Spleen (tissue), 11 donors: ENCODE results near the gene MAEL. TPM values are rescaled to one million over a fixed set of nuclear protein-coding genes. Genes with fewer than 3 reads are reported as not detected.

Source experiments
- DNase-seq: peaks from one replicate; pipeline ENCODE4 v3.0.0-alpha.2; 2020
- H3K27ac ChIP-seq, 8 donors: fragments of 200-600 bp; sonication (generic) in 7 of 8; 1 replicate in 4 of 8; 2 replicates in 4 of 8; pipeline versions ENCODE4 v1.5.0 to v1.8.0; 2016 to 2021; ENCODE audit warnings: inconsistent platforms in 4 of 8, mild to moderate bottlenecking in 4 of 8, moderate library complexity in 1 of 8
- H3K27me3 ChIP-seq, 7 donors: fragments of 200-600 bp; sonication (generic) in 6 of 7; replicated peaks in 1 of 7; 1 replicate in 4 of 7; 2 replicates in 3 of 7; pipeline versions ENCODE4 v1.5.0 to v1.8.0; 2016 to 2021; ENCODE audit warnings: inconsistent platforms in 3 of 7, mild to moderate bottlenecking in 1 of 7
- H3K36me3 ChIP-seq, 6 donors: fragments of 200-600 bp; sonication (generic) in 5 of 6; 1 replicate in 4 of 6; 2 replicates in 2 of 6; pipeline versions ENCODE4 v1.5.0 to v1.8.0; 2016 to 2021; ENCODE audit warnings: inconsistent platforms in 2 of 6
- H3K4me1 ChIP-seq, 6 donors: fragments of 200-600 bp; sonication (generic) in 5 of 6; 1 replicate in 3 of 6; 2 replicates in 3 of 6; pipeline versions ENCODE4 v1.5.0 to v1.8.0; 2016 to 2021; ENCODE audit warnings: inconsistent platforms in 3 of 6
- H3K4me3 ChIP-seq, 8 donors: fragments of 200-600 bp; sonication (generic) in 7 of 8; 1 replicate in 4 of 8; 2 replicates in 4 of 8; pipeline versions ENCODE4 v1.5.0 to v1.8.0; 2016 to 2021; ENCODE audit warnings: inconsistent platforms in 4 of 8, mild to moderate bottlenecking in 4 of 8, moderate library complexity in 2 of 8
- H3K9me3 ChIP-seq, 8 donors: fragments of 200-600 bp; sonication (generic) in 7 of 8; 1 replicate in 4 of 8; 2 replicates in 4 of 8; pipeline versions ENCODE4 v1.5.0 to v1.8.0; 2016 to 2021; ENCODE audit warnings: inconsistent platforms in 4 of 8
- POLR2A ChIP-seq, 3 donors: fragments of 450-650 bp; IDR thresholded peaks; one replicate each; pipeline ENCODE4 v1.5.1; 2017; ENCODE audit warnings: antibody characterized with exemption in 3 of 3, mild to moderate bottlenecking in 1 of 3
- POLR2AphosphoS5 ChIP-seq, 3 donors: sonication (generic); formaldehyde crosslinking; IDR thresholded peaks; one replicate each; pipeline ENCODE4 v1.5.1; 2017; ENCODE audit warnings: antibody characterized with exemption in 3 of 3
- WGBS, 5 donors: extraction: QIAGEN DNeasy Blood & Tissue Kit in 3 of 5; methylation state at CpG; one replicate each; pipeline versions ENCODE4 v1.1.5 to v1.1.7; 2013 to 2018; 5-methylcytosine and 5-hydroxymethylcytosine counted together
- intact Hi-C: fragments of 100-400 bp; cut with DNase I; formaldehyde crosslinking; loops from one replicate; pipeline ENCODE4 v1.15.0; 2023; ENCODE audit warnings: low total_unique reads
- polyA plus RNA-seq, 3 donors: library from polyadenylated mRNA; stranded (reverse); fragments of 200-250 nt; gene quantifications; one replicate each; pipeline ENCODE4 v1.2.1, GENCODE V29; 2013
- total RNA-seq, 7 donors: library from RNA; depleted of rRNA in 3 of 7; stranded (reverse); fragments of >200 nt in 3 of 7; fragmentation: NEBNext Ultra II Directional in 4 of 7; extraction: Animal tissue kit (Norgen Biotek cat#: 25700) in 4 of 7; gene quantifications; one replicate each; pipeline versions ENCODE4 v1.1.0 to v1.2.1, GENCODE V29; 2016 to 2021
- TF ChIP-seq, protein P1 (sequence below), 11 experiments: fragments of 200-600 bp in 7 of 11; fragments of 450-650 bp in 4 of 11; sonication (generic) in 4 of 11; IDR thresholded peaks in 8 of 11; conservative IDR thresholded peaks in 3 of 11; 1 replicate in 7 of 11; 2 replicates in 4 of 11; pipeline versions ENCODE4 v1.4.0 to v1.8.0; 2016 to 2021; ENCODE audit warnings: antibody characterized with exemption in 11 of 11, inconsistent platforms in 4 of 11, mild to moderate bottlenecking in 1 of 11
- donor health status: healthy with polysubstance abuse.
- donor health status: DM: no; HTN: no; CAD: no; lungs with moderate emphysema.
- donor health status: DM: no; HTN: no; CAD: no.
- donor health status: Bipolar disorder and iron deficiency.
- donor health status: healthy.
- donor health status: DM: no; HTN: no; CAD: no.
- donor health status: DM: yes; HTN: yes; CAD: no.

MAEL gene
- total and polyA plus RNA-seq, 10 donors, result 0.05 TPM; not detected in 9

DNA sequence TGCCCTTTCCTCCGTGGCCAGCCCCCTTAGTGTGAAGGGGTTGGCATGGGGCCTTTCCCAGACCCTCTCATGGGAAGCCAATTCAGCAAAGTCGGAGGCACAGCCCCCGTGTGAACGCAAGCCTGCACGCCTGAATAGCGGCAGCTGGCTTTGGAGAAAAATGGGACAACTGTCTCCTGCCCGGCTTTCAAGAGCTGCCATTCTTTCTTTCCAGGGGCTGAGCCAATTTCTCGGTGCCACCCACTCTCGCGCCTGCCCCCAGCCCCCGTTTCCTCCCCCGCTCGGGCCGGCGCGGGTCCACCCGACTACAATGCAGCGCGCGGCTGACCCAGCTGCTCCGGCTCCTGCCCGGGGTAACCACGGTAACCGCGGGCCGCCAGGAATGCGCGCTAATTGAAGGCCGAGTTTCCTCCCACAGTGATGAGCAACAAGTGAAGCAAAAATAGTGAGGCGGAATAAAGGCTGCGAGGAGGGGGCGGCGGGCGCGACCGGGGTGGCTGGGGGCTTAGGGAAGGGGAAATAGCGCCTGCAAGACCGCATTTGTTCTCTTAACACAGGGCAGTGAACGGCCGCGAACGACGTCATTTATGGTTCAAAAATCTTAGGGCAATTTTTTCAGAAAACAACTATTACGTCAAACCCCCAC is 41.6 kb upstream of the MAEL start:
- H3K27ac ChIP-seq, result no peak overlapping the region
- WGBS, 5 donors, result 5 to 11% (median 6%) methylated on average over 27 to 44 of the region's 44 CpGs
- H3K27me3 ChIP-seq, result peaks cover 0 to 29% (median 13%) of the 10 kb centered on the region in 7 donors
- H3K36me3 ChIP-seq, result no peaks in the 10 kb centered on the region
- peaks cover 0 to 10% (median 9%) of the 10 kb centered on the region in 6 donors for H3K4me1 ChIP-seq
- peak overlapping the region in 3 of 8 donors; percentile 11 to 53 (median 26) for H3K4me3 ChIP-seq
- peak in 2 of 3 donors; percentile 37 to 67 for TF ChIP-seq POLR2AphosphoS5 (IDR thresholded peaks at IDR 0.05)
- TF ChIP-seq, protein P1, sequence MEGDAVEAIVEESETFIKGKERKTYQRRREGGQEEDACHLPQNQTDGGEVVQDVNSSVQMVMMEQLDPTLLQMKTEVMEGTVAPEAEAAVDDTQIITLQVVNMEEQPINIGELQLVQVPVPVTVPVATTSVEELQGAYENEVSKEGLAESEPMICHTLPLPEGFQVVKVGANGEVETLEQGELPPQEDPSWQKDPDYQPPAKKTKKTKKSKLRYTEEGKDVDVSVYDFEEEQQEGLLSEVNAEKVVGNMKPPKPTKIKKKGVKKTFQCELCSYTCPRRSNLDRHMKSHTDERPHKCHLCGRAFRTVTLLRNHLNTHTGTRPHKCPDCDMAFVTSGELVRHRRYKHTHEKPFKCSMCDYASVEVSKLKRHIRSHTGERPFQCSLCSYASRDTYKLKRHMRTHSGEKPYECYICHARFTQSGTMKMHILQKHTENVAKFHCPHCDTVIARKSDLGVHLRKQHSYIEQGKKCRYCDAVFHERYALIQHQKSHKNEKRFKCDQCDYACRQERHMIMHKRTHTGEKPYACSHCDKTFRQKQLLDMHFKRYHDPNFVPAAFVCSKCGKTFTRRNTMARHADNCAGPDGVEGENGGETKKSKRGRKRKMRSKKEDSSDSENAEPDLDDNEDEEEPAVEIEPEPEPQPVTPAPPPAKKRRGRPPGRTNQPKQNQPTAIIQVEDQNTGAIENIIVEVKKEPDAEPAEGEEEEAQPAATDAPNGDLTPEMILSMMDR (IDR thresholded peaks at IDR 0.05 in 8 of 11, conservative IDR thresholded peaks at IDR 0.05 in 3 of 11), result no peak
- intact Hi-C loops, result no loop called here
- peak; percentile 72 for DNase-seq
- no peaks in the 10 kb centered on the region for H3K9me3 ChIP-seq

DNA sequence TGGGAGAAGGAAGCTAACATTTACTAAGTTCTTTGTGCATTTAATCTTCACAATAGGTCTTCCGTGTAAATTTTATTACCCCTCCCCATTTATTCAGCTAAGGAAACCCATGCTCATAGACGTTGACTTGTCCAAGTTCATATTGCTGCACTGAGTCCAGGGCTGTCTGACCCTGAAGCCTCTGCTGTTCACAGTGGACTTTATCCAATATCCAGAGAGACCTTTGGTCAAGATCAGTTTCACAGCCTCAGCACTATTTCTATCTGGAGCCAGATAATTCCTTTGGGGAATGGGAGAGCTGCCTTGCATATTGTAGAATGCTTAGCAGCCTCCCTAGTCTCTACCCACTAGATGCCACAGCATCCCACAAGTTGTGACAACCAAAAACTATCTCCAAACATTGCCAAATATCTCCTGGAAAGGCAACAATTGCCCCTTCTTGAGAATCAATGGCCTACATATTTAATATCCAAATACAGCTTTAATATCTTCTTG is 40.2 kb upstream of the MAEL start:
- no peak overlapping the region for H3K27ac ChIP-seq
- DNase-seq, result no peak
- no peak overlapping the region for H3K4me3 ChIP-seq
- H3K36me3 ChIP-seq, result no peaks in the 10 kb centered on the region
- H3K4me1 ChIP-seq, result peaks cover 0 to 10% (median 9%) of the 10 kb centered on the region in 6 donors
- H3K9me3 ChIP-seq, result no peaks in the 10 kb centered on the region
- intact Hi-C loops, result no loop called here
- WGBS, 5 donors, result 80 to 96% (median 91%) methylated on average over 2 of the region's 2 CpGs
- H3K27me3 ChIP-seq, result peaks cover 0 to 25% (median 13%) of the 10 kb centered on the region in 7 donors
- TF ChIP-seq, protein P1 (IDR thresholded peaks at IDR 0.05 in 8 of 11, conservative IDR thresholded peaks at IDR 0.05 in 3 of 11), result no peak
- TF ChIP-seq POLR2AphosphoS5 (IDR thresholded peaks at IDR 0.05), result no peak
- TF ChIP-seq POLR2A (IDR thresholded peaks at IDR 0.05), result no peak

DNA sequence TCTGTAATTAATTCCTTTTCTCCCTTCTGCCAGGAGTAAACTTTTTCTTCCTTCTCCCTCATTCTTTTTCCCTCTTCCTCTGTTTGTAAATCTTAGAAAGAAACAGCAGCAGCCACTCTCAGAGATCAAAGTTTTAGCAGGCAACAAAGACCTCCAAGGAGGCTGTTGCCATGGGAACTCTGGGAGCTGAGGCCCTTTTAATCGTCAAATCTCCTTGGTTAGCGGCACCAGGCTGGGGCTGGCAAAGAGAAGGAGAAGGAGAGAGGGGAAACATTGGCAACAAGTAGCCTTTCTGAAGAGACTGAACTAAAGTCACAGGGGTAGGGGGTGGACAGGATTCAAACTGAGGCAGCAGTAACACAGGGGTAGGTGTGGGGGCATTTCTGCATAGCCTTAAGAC is 38.9 kb upstream of the MAEL start:
- TF ChIP-seq, protein P1 (IDR thresholded peaks at IDR 0.05 in 8 of 11, conservative IDR thresholded peaks at IDR 0.05 in 3 of 11), result no peak
- TF ChIP-seq POLR2A (IDR thresholded peaks at IDR 0.05) (no peak), POLR2AphosphoS5 (IDR thresholded peaks at IDR 0.05) (no peak)
- no peaks in the 10 kb centered on the region for H3K36me3 ChIP-seq
- 79 to 93% (median 91%) methylated on average over 2 of the region's 2 CpGs for WGBS, 5 donors
- no peak overlapping the region for H3K27ac ChIP-seq
- no peak overlapping the region for H3K4me3 ChIP-seq
- peaks cover 0 to 10% (median 9%) of the 10 kb centered on the region in 6 donors for H3K4me1 ChIP-seq
- intact Hi-C loops, result no loop called here
- DNase-seq, result no peak
- no peaks in the 10 kb centered on the region for H3K9me3 ChIP-seq
- peaks cover 0 to 25% (median 13%) of the 10 kb centered on the region in 7 donors for H3K27me3 ChIP-seq

DNA sequence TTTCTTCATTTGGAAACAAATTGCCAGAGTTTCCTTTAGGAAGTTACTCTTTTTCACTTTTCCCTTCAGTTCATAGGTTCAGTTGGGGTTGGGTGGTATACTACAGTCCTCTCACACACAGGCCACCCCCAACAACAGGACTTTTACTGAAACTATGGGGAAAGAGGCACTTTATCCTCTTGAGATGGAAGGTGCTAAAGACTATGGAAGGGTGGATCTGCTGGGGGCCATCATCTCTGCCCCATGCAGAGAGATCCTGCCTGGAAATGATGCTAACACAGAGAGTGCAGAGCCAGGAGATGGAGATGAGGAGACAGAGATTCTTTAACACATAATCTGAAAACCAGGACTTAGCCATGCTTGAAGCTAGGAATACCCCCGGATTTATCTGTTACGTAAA is 38.0 kb upstream of the MAEL start:
- peaks cover 0 to 10% (median 9%) of the 10 kb centered on the region in 6 donors for H3K4me1 ChIP-seq
- no peak overlapping the region for H3K4me3 ChIP-seq
- intact Hi-C loops, result no loop called here
- no peaks in the 10 kb centered on the region for H3K9me3 ChIP-seq
- TF ChIP-seq POLR2A (IDR thresholded peaks at IDR 0.05) (no peak), POLR2AphosphoS5 (IDR thresholded peaks at IDR 0.05) (no peak)
- no peak overlapping the region for H3K27ac ChIP-seq
- DNase-seq, result no peak
- no peaks in the 10 kb centered on the region for H3K36me3 ChIP-seq
- peaks cover 0 to 25% (median 10%) of the 10 kb centered on the region in 7 donors for H3K27me3 ChIP-seq
- WGBS, 5 donors, result 92 to 96% (median 94%) methylated on average over 2 of the region's 2 CpGs
